GM20000 (cell line): ENCODE measurements around the gene ATP8B4.

Experiments
- DNase-seq: peaks from one replicate; pipeline ENCODE4 v3.0.0; 2012; ENCODE audit warnings: low spot score
- CTCF ChIP-seq: IDR thresholded peaks from 2 replicates; pipeline ENCODE4 v1.5.1; 2012; ENCODE audit warnings: mild to moderate bottlenecking, control low read depth; ENCODE audit errors: extremely low read depth, missing control alignments

The ATP8B4 gene

GRCh38 chr15:49868348-49868747 is 250.7 kb downstream of the ATP8B4 start:
- DNase-seq: no peak
- TF ChIP-seq CTCF: no peak

GRCh38 chr15:49865925-49866757 is 252.9 kb downstream of the ATP8B4 start:
- DNase-seq: no peak

GRCh38 chr15:49864251-49864650 is 254.8 kb downstream of the ATP8B4 start:
- TF ChIP-seq CTCF: no peak
- no peak for DNase-seq

More at GRCh38 chr15:49865925-49866757, 252.9 kb downstream of the ATP8B4 start:
- TF ChIP-seq CTCF: no peak

- no peak for TF ChIP-seq CTCF
- no peak for DNase-seq
These were observed 255.4 kb downstream of the ATP8B4 start for GRCh38 chr15:49863431-49864224.

GRCh38 chr15:49860101-49860500 is 258.9 kb downstream of the ATP8B4 start:
- no peak for DNase-seq
- no peak for TF ChIP-seq CTCF

GRCh38 chr15:49857496-49858475 is 261.2 kb downstream of the ATP8B4 start:
- DNase-seq: no peak
- TF ChIP-seq CTCF: no peak
